ENCODE results near the gene HOXD4.

Gene HOXD4

GRCh38 chr2:176172895-176173566, 21.7 kb downstream of the HOXD4 start:
- no peak for DNase-seq

- DNase-seq: no peak
Observed at GRCh38 chr2:176173567-176174381, 22.4 kb downstream of the HOXD4 start.

- DNase-seq: no peak
Observed at GRCh38 chr2:176174382-176174823, 23.1 kb downstream of the HOXD4 start.

- no peak for DNase-seq
Observed at GRCh38 chr2:176174824-176175708, 23.7 kb downstream of the HOXD4 start.

GRCh38 chr2:176175709-176176607, 24.6 kb downstream of the HOXD4 start:
- no peak for DNase-seq

- no peak for DNase-seq
Observed at GRCh38 chr2:176177580-176178037, 26.3 kb downstream of the HOXD4 start.

GRCh38 chr2:176178038-176178756, 26.8 kb downstream of the HOXD4 start:
- no peak for DNase-seq

- DNase-seq: no peak
Observed at GRCh38 chr2:176178757-176179295, 27.5 kb downstream of the HOXD4 start.

- DNase-seq: no peak
Observed at GRCh38 chr2:176181551-176181950, 30.2 kb downstream of the HOXD4 start.

- DNase-seq: no peak
Observed at GRCh38 chr2:176182671-176183070, 31.3 kb downstream of the HOXD4 start.

- DNase-seq: no peak
Observed at GRCh38 chr2:176184749-176185148, 33.4 kb downstream of the HOXD4 start.

- no peak for DNase-seq
Observed at GRCh38 chr2:176186024-176186423, 34.7 kb downstream of the HOXD4 start.

- DNase-seq: no peak
Observed at GRCh38 chr2:176187200-176187898, 36.0 kb downstream of the HOXD4 start.

- DNase-seq: no peak
Observed at GRCh38 chr2:176187899-176188773, 36.8 kb downstream of the HOXD4 start, which contains the start of gene HOXD1. Gene HOXD1, plus strand, starts transcription at chr2:176188668. Its CDS starts 134 bp downstream, at chr2:176188802.

- no peak for DNase-seq
Observed at GRCh38 chr2:176188774-176189680, 37.7 kb downstream of the HOXD4 start.

- no peak for DNase-seq
Observed at GRCh38 chr2:176189681-176190641, 38.6 kb downstream of the HOXD4 start.

GRCh38 chr2:176192351-176192750, 41.0 kb downstream of the HOXD4 start:
- no peak for DNase-seq

Data from NCI-H1436 treated with DMSO at 0.1 percent for 48 hours (cell line).